NT2/D1 (cell line): ENCODE data around the gene RAI2.
"Not testable (repeated sequence)": the region's sequence is repeated elsewhere in the genome, so short reads cannot be mapped to it uniquely, and the experiment has no call there.

Experiments
- DNase-seq: peaks from one replicate; pipeline ENCODE4 v3.0.0-alpha.2; 2011; ENCODE audit warnings: low read depth, low spot score
- H3K27me3 ChIP-seq: 2 replicates; pipeline ENCODE4 v1.6.0; 2011; ENCODE audit warnings: mild to moderate bottlenecking; ENCODE audit not compliant: insufficient read length, insufficient read depth
- H3K36me3 ChIP-seq: 2 replicates; pipeline ENCODE4 v1.6.1; 2011; ENCODE audit warnings: mild to moderate bottlenecking, low read length, mixed read lengths; ENCODE audit not compliant: insufficient read depth, insufficient read length
- H3K4me1 ChIP-seq: 2 replicates; pipeline ENCODE4 v1.5.1; 2011; ENCODE audit not compliant: insufficient read depth, insufficient read length
- H3K4me3 ChIP-seq: 2 replicates; pipeline ENCODE4 v1.5.1; 2011; ENCODE audit warnings: low read depth; ENCODE audit not compliant: insufficient read length
- H3K9ac ChIP-seq: 2 replicates; pipeline ENCODE4 v1.6.0; 2011; ENCODE audit warnings: low read depth; ENCODE audit not compliant: insufficient read length
- H3K9me3 ChIP-seq: 2 replicates; pipeline ENCODE4 v1.5.1; 2011; ENCODE audit warnings: mild to moderate bottlenecking, low read length; ENCODE audit not compliant: insufficient read depth
- SUZ12 ChIP-seq: IDR thresholded peaks from 2 replicates; pipeline ENCODE4 v1.6.1; 2011; ENCODE audit not compliant: insufficient read length, insufficient read depth; ENCODE audit errors: extremely low read depth
- YY1 ChIP-seq: IDR thresholded peaks from 2 replicates; pipeline ENCODE4 v1.6.1; 2011; ENCODE audit not compliant: insufficient read length, insufficient read depth
- ZNF274 ChIP-seq: IDR thresholded peaks from 2 replicates; pipeline ENCODE4 v1.6.1; 2011; ENCODE audit warnings: mild to moderate bottlenecking, low read depth, low read length

The RAI2 gene

GRCh38 chrX:17802756-17803155 lies 58.3 kb downstream of the RAI2 start:
- Histone ChIP-seq H3K9me3 (no peaks in the 10 kb centered on the region), H3K4me3 (no peak overlapping the region), H3K27me3 (no peaks in the 10 kb centered on the region), H3K9ac (no peak overlapping the region), H3K4me1 (peaks cover 4% of the 10 kb centered on the region), H3K36me3 (no peaks in the 10 kb centered on the region)
- TF ChIP-seq ZNF274 = no peak
- no peak for TF ChIP-seq SUZ12
- no peak for TF ChIP-seq YY1
- DNase-seq = no peak

- Histone ChIP-seq H3K36me3 (no peaks in the 10 kb centered on the region), H3K4me1 (peaks cover 4% of the 10 kb centered on the region), H3K27me3 (no peaks in the 10 kb centered on the region), H3K9me3 (no peaks in the 10 kb centered on the region), H3K4me3 (no peak overlapping the region), H3K9ac (no peak overlapping the region)
- TF ChIP-seq YY1 = no peak
- TF ChIP-seq SUZ12 = no peak
- no peak for TF ChIP-seq ZNF274
- DNase-seq = no peak
Measured at GRCh38 chrX:17801431-17801830, 59.7 kb downstream of the RAI2 start.

- Histone ChIP-seq H3K27me3 (no peaks in the 10 kb centered on the region), H3K9me3 (no peaks in the 10 kb centered on the region), H3K4me1 (no peaks in the 10 kb centered on the region), H3K4me3 (no peak overlapping the region), H3K36me3 (no peaks in the 10 kb centered on the region), H3K9ac (no peak overlapping the region)
- DNase-seq = no peak
- TF ChIP-seq SUZ12 = no peak
- no peak for TF ChIP-seq YY1
- TF ChIP-seq ZNF274 = no peak
Measured at GRCh38 chrX:17798921-17799320, 62.2 kb downstream of the RAI2 start.

GRCh38 chrX:17792826-17793225 lies 68.3 kb downstream of the RAI2 start:
- Histone ChIP-seq H3K36me3 (no peaks in the 10 kb centered on the region), H3K4me1 (no peaks in the 10 kb centered on the region), H3K9ac (no peak overlapping the region), H3K27me3 (no peaks in the 10 kb centered on the region), H3K9me3 (peaks cover 14% of the 10 kb centered on the region; the same call in 1 of the 2 replicates), H3K4me3 (no peak overlapping the region)
- TF ChIP-seq SUZ12 = no peak
- TF ChIP-seq ZNF274 = no peak
- TF ChIP-seq YY1 = no peak
- no peak for DNase-seq

GRCh38 chrX:17788956-17789562 lies 72.0 kb downstream of the RAI2 start:
- no peaks in the 10 kb centered on the region for H3K36me3 ChIP-seq
- no peak for DNase-seq
- H3K9ac ChIP-seq = no peak overlapping the region
- H3K27me3 ChIP-seq = no peaks in the 10 kb centered on the region
- peaks cover 20% of the 10 kb centered on the region; the same call in 1 of the 2 replicates for H3K9me3 ChIP-seq
- TF ChIP-seq YY1 = no peak
- no peak for TF ChIP-seq ZNF274
- no peak for TF ChIP-seq SUZ12
- H3K4me1 ChIP-seq = peaks cover 4% of the 10 kb centered on the region
- no peak overlapping the region for H3K4me3 ChIP-seq

GRCh38 chrX:17788439-17788838 lies 72.7 kb downstream of the RAI2 start:
- Histone ChIP-seq H3K9me3 (peaks cover 20% of the 10 kb centered on the region; the same call in 1 of the 2 replicates), H3K36me3 (no peaks in the 10 kb centered on the region), H3K4me1 (peaks cover 4% of the 10 kb centered on the region), H3K4me3 (no peak overlapping the region), H3K27me3 (no peaks in the 10 kb centered on the region), H3K9ac (no peak overlapping the region)
- peak; percentile 47 for DNase-seq
- no peak for TF ChIP-seq ZNF274
- no peak for TF ChIP-seq YY1
- no peak for TF ChIP-seq SUZ12

GRCh38 chrX:17787557-17787956 lies 73.5 kb downstream of the RAI2 start:
- H3K4me3 ChIP-seq = no peak overlapping the region
- DNase-seq = no peak
- H3K36me3 ChIP-seq = no peaks in the 10 kb centered on the region
- no peaks in the 10 kb centered on the region for H3K27me3 ChIP-seq
- H3K4me1 ChIP-seq = peaks cover 4% of the 10 kb centered on the region
- H3K9ac ChIP-seq = no peak overlapping the region
- peaks cover 20% of the 10 kb centered on the region; the same call in 1 of the 2 replicates for H3K9me3 ChIP-seq
- TF ChIP-seq SUZ12 (no peak), YY1 (no peak), ZNF274 (no peak)

GRCh38 chrX:17786554-17787347 lies 74.3 kb downstream of the RAI2 start:
- H3K9ac ChIP-seq, H3K36me3 ChIP-seq, H3K4me1 ChIP-seq, H3K27me3 ChIP-seq, DNase-seq: not testable (repeated sequence)
- Histone ChIP-seq H3K9me3 (peaks cover 20% of the 10 kb centered on the region; the same call in 1 of the 2 replicates), H3K4me3 (peak overlapping the region; percentile 11)
